Esophagus (tissue), 2 donors: ENCODE results near the gene UBASH3A. TPM values are rescaled to one million over a fixed set of nuclear protein-coding genes. Genes with fewer than 3 reads are reported as not detected.

ENCODE experiments used
- H3K27ac ChIP-seq, 2 donors: one replicate each; pipeline ENCODE4 v1.5.1; 2013; ENCODE audit warnings: low read depth in 2 of 2, mild to moderate bottlenecking in 2 of 2, inconsistent platforms in 1 of 2, low read length in 1 of 2, moderate library complexity in 1 of 2
- H3K27me3 ChIP-seq, 2 donors: one replicate each; pipeline ENCODE4 v1.6.1; 2013; ENCODE audit warnings: low read length in 2 of 2, control low read depth in 1 of 2, mild to moderate bottlenecking in 1 of 2; ENCODE audit not compliant: insufficient read depth in 2 of 2, control insufficient read depth in 1 of 2
- H3K36me3 ChIP-seq, 2 donors: one replicate each; pipeline ENCODE4 v1.6.1; 2013; ENCODE audit warnings: low read length in 1 of 2; ENCODE audit not compliant: control insufficient read depth in 2 of 2, insufficient read depth in 2 of 2
- H3K4me1 ChIP-seq, 2 donors: one replicate each; pipeline ENCODE4 v1.6.1; 2013; ENCODE audit warnings: low read length in 1 of 2; ENCODE audit not compliant: control insufficient read depth in 2 of 2, insufficient read depth in 2 of 2
- H3K4me3 ChIP-seq, 2 donors: one replicate each; pipeline ENCODE4 v1.5.1; 2013; ENCODE audit warnings: low read length in 2 of 2, mild to moderate bottlenecking in 2 of 2, low read depth in 1 of 2, moderate library complexity in 1 of 2
- H3K9me3 ChIP-seq, 2 donors: one replicate each; pipeline ENCODE4 v1.6.1; 2013; ENCODE audit warnings: mild to moderate bottlenecking in 2 of 2, low read depth in 1 of 2, low read length in 1 of 2, moderate library complexity in 1 of 2; ENCODE audit not compliant: control insufficient read depth in 2 of 2, insufficient read depth in 1 of 2
- WGBS, 2 donors: extraction: QIAGEN DNeasy Blood & Tissue Kit; methylation state at CpG; one replicate each; pipeline ENCODE4 v1.1.7; 2013; 5-methylcytosine and 5-hydroxymethylcytosine counted together
- polyA plus RNA-seq, 2 donors: library from polyadenylated mRNA; stranded (reverse); fragments of 200-250 nt; gene quantifications; one replicate each; pipeline ENCODE4 v1.2.3, GENCODE V29; 2013
- donor health status: healthy with polysubstance abuse.
- donor health status: Bipolar disorder and iron deficiency.

UBASH3A gene
- polyA plus RNA-seq, 2 donors = 0.46 to 0.59 TPM

GRCh38 chr21:42479582-42479981 is 75.9 kb downstream of the UBASH3A start:
- Histone ChIP-seq H3K4me1 (peaks cover under 1 to 2% of the 10 kb centered on the region in 2 donors), H3K4me3 (no peak overlapping the region), H3K27me3 (no peaks in the 10 kb centered on the region), H3K36me3 (no peaks in the 10 kb centered on the region), H3K27ac (no peak overlapping the region), H3K9me3 (no peaks in the 10 kb centered on the region)
- WGBS, 2 donors = 82 to 83% methylated on average over 5 of the region's 5 CpGs

DNA sequence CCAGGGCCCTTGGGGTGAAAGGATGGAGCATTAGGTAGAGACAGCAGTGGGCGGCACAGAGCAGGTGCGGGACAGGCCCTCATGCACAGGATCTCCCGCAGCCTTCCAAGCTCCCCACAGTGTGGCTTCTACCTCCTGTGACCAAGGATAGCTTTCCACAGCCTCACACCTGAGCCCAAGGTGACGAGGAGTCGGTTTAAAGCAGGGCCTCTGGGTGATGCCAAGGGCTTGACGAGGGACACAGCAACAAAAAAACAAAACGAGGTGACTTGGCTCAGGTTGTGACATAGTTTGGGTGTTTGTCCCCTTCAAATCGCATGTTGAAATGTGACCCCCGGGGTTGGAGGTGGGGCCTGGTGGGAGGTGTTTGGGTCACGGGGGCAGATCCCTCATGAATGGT is 77.0 kb downstream of the UBASH3A start:
- Histone ChIP-seq H3K4me1 (peaks cover 0 to 3% of the 10 kb centered on the region in 2 donors), H3K9me3 (no peaks in the 10 kb centered on the region), H3K4me3 (no peak overlapping the region), H3K36me3 (no peaks in the 10 kb centered on the region), H3K27ac (no peak overlapping the region), H3K27me3 (no peaks in the 10 kb centered on the region)
- WGBS, 2 donors = 92 to 95% methylated on average over 10 of the region's 10 CpGs

- WGBS, 2 donors = 93 to 94% methylated on average over 4 of the region's 4 CpGs
- no peak overlapping the region for H3K27ac ChIP-seq
- no peaks in the 10 kb centered on the region for H3K36me3 ChIP-seq
- H3K4me1 ChIP-seq = peaks cover 0 to 3% of the 10 kb centered on the region in 2 donors
- H3K27me3 ChIP-seq = no peaks in the 10 kb centered on the region
- no peaks in the 10 kb centered on the region for H3K9me3 ChIP-seq
- no peak overlapping the region for H3K4me3 ChIP-seq
These were observed 77.5 kb downstream of the UBASH3A start for GRCh38 chr21:42481169-42481568.

DNA sequence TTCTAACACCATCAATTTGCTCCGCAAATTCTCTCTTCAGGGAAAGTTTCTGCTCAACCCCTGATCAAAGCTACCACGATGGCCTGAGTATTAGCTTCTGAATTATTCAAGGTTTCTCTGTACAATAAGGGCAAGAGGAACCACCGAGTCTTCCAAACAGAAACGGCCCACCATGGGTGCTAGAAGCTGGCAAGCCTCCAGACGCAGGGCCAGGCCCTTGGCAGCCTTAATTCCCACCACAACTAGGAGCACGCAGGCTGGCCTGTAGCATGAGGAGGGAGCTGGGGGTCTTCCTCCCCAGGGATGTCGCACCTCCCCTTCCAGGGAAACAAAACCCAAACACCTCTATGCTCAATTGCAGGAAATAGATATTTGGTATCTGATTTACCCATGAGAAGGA is 81.3 kb downstream of the UBASH3A start:
- Histone ChIP-seq H3K4me3 (no peak overlapping the region), H3K27me3 (no peaks in the 10 kb centered on the region), H3K36me3 (no peaks in the 10 kb centered on the region), H3K27ac (no peak overlapping the region), H3K9me3 (peaks cover 0 to 1% of the 10 kb centered on the region in 2 donors), H3K4me1 (peaks cover 0 to 2% of the 10 kb centered on the region in 2 donors)
- WGBS, 2 donors = 82 to 90% methylated on average over 7 of the region's 7 CpGs

DNA sequence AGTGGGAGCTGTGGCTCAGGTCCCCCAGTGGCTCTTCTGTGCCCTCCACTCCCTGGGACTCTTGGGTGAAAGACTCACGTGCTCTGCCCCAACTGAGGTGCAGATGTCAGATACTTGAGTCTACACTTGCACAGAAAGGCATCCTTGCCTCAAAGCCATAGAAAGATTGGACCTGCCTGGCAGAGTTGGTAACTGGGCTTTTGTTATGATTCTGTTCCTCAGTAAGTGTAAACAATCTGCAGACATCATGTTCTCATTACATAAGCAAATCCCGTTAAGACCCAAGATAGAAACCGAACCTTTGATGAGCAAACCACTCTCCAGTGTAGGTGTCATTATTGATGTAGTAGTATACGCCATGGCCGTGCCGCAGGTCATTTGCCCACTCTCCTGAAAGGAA is 82.4 kb downstream of the UBASH3A start:
- Histone ChIP-seq H3K36me3 (no peaks in the 10 kb centered on the region), H3K27me3 (no peaks in the 10 kb centered on the region), H3K27ac (no peak overlapping the region), H3K9me3 (peaks cover 0 to 3% of the 10 kb centered on the region in 2 donors), H3K4me3 (no peak overlapping the region), H3K4me1 (peaks cover 0 to 2% of the 10 kb centered on the region in 2 donors)
- 69 to 79% methylated on average over 6 of the region's 6 CpGs for WGBS, 2 donors

DNA sequence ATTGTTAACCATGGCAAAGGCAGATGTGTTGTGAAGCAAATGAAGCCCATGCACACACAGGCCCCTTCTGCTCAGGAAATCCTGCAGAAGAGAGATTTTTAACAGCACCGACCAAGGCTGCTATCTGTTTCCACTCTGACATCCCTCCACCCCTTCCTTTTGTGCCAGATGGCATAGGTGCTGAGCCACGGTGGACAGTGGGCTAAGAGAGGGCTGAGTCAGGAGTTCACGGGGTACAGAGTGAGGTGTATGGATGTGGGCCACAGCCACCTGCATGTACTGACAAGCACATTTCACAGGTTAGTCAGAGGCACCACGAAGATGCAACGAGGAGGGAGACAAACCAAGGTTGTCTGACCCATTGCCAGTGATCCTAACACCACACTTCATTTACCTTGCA is 82.8 kb downstream of the UBASH3A start:
- peaks cover 0 to 3% of the 10 kb centered on the region in 2 donors for H3K9me3 ChIP-seq
- H3K36me3 ChIP-seq = no peaks in the 10 kb centered on the region
- H3K4me1 ChIP-seq = peaks cover 0 to 2% of the 10 kb centered on the region in 2 donors
- H3K27ac ChIP-seq = no peak overlapping the region
- H3K27me3 ChIP-seq = no peaks in the 10 kb centered on the region
- WGBS, 2 donors = 33 to 39% methylated on average over 5 of the region's 5 CpGs
- H3K4me3 ChIP-seq = no peak overlapping the region

- H3K36me3 ChIP-seq = no peaks in the 10 kb centered on the region
- H3K4me3 ChIP-seq = no peak overlapping the region
- 64 to 80% methylated on average over 2 of the region's 2 CpGs for WGBS, 2 donors
- H3K9me3 ChIP-seq = peaks cover 0 to 3% of the 10 kb centered on the region in 2 donors
- H3K4me1 ChIP-seq = peaks cover 0 to 2% of the 10 kb centered on the region in 2 donors
- no peaks in the 10 kb centered on the region for H3K27me3 ChIP-seq
- no peak overlapping the region for H3K27ac ChIP-seq
These were observed 85.4 kb downstream of the UBASH3A start for GRCh38 chr21:42489006-42489563.

- Histone ChIP-seq H3K36me3 (no peaks in the 10 kb centered on the region), H3K27ac (no peak overlapping the region), H3K27me3 (no peaks in the 10 kb centered on the region), H3K4me3 (no peak overlapping the region), H3K9me3 (peaks cover 0 to 3% of the 10 kb centered on the region in 2 donors), H3K4me1 (peaks cover 0 to 1% of the 10 kb centered on the region in 2 donors)
- 82 to 83% methylated on average over 4 of the region's 4 CpGs for WGBS, 2 donors
These were observed 86.3 kb downstream of the UBASH3A start for GRCh38 chr21:42489991-42490390.

GRCh38 chr21:42490720-42491119 is 87.0 kb downstream of the UBASH3A start:
- H3K27ac ChIP-seq = no peak overlapping the region
- H3K27me3 ChIP-seq = no peaks in the 10 kb centered on the region
- H3K4me1 ChIP-seq = no peaks in the 10 kb centered on the region
- peaks cover 0 to 3% of the 10 kb centered on the region in 2 donors for H3K9me3 ChIP-seq
- no peak overlapping the region for H3K4me3 ChIP-seq
- H3K36me3 ChIP-seq = no peaks in the 10 kb centered on the region

GRCh38 chr21:42491328-42491727 is 87.6 kb downstream of the UBASH3A start:
- Histone ChIP-seq H3K27me3 (no peaks in the 10 kb centered on the region), H3K4me3 (no peak overlapping the region), H3K27ac (no peak overlapping the region), H3K36me3 (no peaks in the 10 kb centered on the region), H3K9me3 (peaks cover 0 to 3% of the 10 kb centered on the region in 2 donors), H3K4me1 (no peaks in the 10 kb centered on the region)
- 67 to 68% methylated on average over 1 of the region's 1 CpG for WGBS, 2 donors
